HG03135 (cell line): ENCODE data around the gene SH3BP4.

Experiments used
- ATAC-seq: cut with Tn5 transposase; IDR thresholded peaks from one replicate; pipeline ENCODE4 v1.9.1; 2021; ENCODE audit warnings: mild to moderate bottlenecking, moderate library complexity; ENCODE audit not compliant: unreplicated experiment

Gene SH3BP4, protein sequence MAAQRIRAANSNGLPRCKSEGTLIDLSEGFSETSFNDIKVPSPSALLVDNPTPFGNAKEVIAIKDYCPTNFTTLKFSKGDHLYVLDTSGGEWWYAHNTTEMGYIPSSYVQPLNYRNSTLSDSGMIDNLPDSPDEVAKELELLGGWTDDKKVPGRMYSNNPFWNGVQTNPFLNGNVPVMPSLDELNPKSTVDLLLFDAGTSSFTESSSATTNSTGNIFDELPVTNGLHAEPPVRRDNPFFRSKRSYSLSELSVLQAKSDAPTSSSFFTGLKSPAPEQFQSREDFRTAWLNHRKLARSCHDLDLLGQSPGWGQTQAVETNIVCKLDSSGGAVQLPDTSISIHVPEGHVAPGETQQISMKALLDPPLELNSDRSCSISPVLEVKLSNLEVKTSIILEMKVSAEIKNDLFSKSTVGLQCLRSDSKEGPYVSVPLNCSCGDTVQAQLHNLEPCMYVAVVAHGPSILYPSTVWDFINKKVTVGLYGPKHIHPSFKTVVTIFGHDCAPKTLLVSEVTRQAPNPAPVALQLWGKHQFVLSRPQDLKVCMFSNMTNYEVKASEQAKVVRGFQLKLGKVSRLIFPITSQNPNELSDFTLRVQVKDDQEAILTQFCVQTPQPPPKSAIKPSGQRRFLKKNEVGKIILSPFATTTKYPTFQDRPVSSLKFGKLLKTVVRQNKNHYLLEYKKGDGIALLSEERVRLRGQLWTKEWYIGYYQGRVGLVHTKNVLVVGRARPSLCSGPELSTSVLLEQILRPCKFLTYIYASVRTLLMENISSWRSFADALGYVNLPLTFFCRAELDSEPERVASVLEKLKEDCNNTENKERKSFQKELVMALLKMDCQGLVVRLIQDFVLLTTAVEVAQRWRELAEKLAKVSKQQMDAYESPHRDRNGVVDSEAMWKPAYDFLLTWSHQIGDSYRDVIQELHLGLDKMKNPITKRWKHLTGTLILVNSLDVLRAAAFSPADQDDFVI

GRCh38 chr2:234951664-234952269, at the start of gene SH3BP4:
TSS of gene SH3BP4 (plus strand) at chr2:234952017. CDS start at chr2:235035003, 82,986 bp downstream.
- no peak for ATAC-seq

- ATAC-seq: no peak
Observed at GRCh38 chr2:234904785-234905184, 47.0 kb upstream of the SH3BP4 start.

- no peak for ATAC-seq
Observed at GRCh38 chr2:234905547-234906265, 46.1 kb upstream of the SH3BP4 start.

- no peak for ATAC-seq
Observed at GRCh38 chr2:234910186-234910679, 41.6 kb upstream of the SH3BP4 start.

DNA sequence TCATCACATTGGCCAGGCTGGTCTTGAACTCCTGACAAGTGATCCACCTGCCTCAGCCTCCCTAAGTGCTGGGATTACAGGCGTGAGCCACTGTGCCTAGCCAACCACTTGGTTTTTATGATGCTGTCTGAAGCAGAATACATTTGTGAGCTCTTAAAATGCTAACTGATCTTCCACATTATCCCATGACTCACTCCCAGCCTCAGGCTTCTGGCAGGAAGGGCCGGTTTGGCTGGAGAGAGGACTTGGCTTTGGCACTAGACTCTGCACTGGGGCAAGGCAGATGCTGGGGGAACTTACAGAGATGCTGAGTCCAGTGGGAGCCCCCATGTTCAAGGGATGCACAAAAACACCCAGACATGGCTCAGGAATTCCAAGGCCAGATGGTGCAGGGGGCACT, 40.5 kb upstream of the SH3BP4 start:
- ATAC-seq: no peak

DNA sequence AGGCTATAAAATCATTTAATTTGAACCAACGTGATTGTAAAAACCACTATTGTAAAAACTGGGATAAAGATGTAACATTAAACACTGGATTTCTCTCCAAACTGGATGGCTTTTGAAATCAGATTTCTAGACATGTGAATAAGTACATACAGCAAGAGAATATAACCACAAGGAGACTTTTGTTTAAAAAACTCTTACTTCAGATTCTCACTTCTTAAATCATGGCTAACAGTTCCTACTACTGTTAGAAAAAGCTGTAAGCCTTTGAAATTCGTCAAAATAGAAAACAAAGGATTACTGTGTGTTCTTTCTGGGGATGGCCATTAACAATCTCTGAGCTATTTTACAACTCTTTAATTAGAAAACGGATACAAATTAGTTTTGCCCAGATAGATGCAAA, 39.4 kb upstream of the SH3BP4 start:
- ATAC-seq: no peak

GRCh38 chr2:234913208-234913626, 38.6 kb upstream of the SH3BP4 start:
- no peak for ATAC-seq

DNA sequence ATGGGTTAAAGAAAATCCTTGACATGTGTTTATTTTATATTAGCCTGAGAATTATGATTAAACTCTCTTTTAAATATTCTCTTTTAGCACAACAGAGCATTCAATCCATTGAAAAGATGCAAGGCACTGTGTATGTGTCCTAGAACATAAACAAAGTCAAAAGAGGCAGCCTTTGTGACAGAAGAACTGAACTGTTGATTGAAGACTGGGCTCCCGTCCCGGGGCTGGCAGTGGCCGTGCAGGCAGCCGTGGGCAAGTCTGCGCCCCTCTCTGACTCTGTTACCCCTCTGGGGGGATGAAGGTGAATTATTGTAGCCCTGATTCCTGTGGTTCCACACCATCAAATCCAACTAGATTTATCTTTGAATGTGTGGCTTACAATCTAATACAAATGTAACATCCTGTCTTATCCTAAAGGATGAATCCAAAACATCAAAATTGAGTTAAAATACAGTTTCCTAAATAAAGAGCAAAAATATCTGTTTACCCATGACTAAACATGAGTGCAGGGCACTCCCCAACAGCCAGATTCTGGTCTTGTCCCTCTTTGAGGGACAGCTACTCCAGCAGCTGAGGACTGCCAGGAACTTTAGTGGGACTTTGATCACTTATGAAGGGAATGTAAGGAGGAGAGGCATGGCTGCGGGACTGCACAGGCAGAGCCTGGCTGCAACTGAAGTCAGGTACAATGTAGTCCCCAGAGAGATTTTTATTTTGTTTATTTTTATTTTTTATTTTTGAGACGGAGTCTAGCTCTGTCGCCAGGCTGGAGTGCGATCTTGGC, 37.3 kb upstream of the SH3BP4 start:
- ATAC-seq: no peak

DNA sequence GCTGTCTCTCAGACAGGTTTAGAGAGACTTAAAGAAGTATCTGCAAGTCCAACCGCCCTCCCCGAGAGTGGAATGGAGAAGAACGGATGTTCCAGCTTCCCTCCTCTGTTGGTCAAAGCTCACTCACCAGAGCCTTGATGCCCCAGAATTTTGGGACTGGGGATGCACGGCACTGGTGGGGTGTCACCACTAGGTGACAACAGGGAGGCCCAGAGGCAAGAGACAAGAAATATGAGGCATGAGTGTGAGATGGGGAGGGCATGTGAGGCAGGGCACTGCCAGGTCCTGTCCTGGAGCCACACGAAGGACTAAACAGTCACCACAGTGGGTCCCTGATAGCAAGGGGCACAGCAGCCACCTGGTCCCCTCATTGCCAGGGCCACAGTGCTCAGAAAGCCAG, 35.1 kb upstream of the SH3BP4 start:
- no peak for ATAC-seq

DNA sequence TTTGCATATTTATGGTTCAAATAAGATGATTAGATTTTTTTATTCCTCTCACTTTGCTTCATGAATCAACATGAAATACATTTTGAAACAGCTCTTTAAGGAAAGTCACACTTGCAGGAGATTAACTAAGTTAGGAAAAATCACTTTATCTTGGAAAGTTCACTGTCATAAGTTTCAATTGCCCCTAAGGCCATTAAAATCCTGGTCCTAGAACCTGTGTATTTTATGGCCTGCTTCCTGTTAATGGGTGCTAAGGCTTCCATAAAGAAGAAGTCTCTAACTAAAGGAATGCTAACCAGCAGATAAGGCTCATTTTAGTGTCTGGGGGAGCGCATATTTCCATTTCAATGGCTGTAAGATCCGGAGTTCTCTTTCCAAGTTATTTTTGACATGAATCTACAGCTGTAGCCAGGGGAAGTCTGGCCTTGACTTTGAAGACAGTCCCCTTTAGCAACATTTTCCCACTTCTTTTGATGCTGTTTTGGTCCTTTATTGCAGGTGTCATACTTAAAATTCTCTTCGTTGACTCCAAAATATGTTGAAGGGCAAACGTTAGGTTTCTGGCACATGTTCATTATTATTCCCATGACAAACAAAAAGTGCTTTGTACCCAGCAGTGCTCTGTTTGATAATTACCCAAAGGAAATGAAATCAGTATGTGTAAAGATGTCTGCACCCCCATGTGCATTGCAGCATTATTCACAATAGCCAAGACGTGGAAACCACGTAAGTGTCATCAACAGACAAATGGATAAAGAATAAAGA, 34.4 kb upstream of the SH3BP4 start:
- ATAC-seq: no peak

DNA sequence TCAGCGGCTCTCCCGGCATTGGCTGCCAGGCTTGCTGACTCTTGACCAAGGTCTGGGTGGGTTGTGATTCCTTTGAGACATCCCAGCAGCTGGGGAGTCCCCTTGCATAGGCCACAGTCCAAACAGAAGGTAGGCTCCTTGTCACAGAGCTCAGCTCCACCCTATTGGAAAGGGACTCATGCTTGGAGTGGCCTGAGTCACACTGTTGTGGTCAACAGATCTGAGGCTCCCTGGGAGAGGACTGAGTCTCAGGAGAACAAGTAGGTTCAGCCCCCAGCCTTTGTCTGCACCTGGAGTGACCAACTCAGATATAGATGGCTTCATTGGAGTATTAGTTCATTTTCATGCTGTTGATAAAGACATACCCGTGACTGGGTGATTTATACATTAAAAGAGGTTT, 32.1 kb upstream of the SH3BP4 start:
- no peak for ATAC-seq

DNA sequence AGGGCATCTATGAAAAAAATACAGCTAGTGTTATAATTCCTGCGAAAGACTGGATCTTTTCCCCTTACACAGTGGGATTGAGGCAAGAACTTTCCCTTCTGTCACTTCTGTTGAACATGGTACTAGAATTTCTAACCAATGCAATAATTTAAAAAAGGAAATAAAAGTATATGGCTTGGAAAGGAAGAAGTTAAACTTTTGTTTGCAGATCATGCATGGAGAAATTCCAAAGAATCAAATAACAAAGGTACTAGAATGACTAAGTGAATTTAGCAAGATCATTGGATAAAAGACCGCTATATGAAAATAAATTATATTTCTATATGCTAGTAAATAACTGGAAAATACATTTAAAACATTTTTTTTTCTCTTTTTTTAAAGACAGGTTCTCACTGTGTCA, 31.0 kb upstream of the SH3BP4 start:
- no peak for ATAC-seq

- no peak for ATAC-seq
Observed at GRCh38 chr2:234929002-234929401, 22.8 kb upstream of the SH3BP4 start.

- no peak for ATAC-seq
Observed at GRCh38 chr2:234930397-234930796, 21.4 kb upstream of the SH3BP4 start.

GRCh38 chr2:234931371-234931770, 20.4 kb upstream of the SH3BP4 start:
- ATAC-seq: no peak

DNA sequence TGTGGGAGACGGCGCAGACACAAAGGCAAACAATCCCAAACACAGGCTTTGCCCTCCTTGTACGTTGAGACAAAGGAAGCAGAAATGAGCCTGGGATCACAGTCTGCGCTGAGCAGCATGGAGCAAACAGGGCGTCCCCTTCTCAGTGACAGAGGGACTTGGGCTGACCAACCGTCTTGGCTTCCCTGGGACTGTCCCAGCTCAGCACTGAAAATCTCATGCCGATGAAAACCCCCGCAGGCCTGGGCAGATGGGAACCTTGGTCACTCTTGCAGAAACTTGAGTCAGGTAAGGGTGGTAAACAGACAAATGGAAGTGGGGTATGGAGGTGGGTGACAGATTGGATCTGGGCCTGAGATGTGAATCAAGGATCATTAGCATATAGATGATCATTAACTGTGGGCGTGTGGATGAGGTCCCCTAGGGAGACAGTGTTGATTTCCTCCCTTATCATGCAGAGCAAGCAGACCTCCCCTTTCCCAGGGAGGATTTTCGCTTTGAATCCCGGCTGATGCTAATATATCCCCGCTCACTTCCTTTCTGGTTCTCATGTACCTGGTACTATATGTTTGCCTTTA, 19.1 kb upstream of the SH3BP4 start:
- no peak for ATAC-seq

DNA sequence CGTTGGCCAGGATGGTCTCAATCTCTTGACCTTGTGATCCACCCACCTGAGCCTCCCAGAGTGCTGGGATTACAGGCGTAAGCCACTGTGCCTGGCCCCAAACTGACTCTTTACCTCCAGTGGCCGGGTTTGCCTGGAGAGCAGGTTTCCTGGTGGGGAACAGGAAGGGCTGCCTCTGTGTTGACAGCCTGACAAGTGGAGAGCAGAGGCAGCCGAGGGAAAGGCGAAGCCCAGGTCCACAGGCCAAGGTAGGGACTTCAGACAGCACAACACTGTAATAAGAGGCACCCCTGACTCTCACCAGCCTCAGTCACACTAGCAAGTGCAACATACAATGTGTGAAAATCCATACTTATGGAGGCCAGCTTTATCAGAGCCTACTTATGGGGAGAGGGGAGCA, 16.5 kb upstream of the SH3BP4 start:
- ATAC-seq: no peak

DNA sequence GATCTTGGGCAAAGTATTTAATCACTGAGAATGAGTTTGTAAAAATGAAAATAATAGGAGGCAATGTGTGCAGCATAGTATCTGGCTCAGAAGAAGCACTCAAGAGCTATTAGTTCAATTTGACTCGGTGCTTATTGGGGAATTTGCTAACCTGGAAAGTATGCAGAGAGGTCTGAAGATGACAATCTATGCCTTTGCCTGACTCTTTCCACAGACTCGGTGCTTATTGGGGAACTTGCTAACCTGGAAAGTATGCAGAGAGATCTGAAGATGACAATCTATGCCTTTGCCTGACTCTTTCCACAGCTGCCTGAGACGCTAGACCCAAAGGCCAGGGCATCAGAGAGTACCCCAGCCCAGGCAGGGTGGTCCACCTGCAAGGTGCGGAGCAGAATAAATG, 12.2 kb upstream of the SH3BP4 start:
- no peak for ATAC-seq

- no peak for ATAC-seq
Observed at GRCh38 chr2:234939996-234940395, 11.8 kb upstream of the SH3BP4 start.
